GM18517 (cell line): ENCODE data around the gene BMS1.
"Not testable (repeated sequence)": the region's sequence is repeated elsewhere in the genome, so short reads cannot be mapped to it uniquely, and the experiment has no call there.

Source experiments
- ATAC-seq: cut with Tn5 transposase; IDR thresholded peaks from one replicate; pipeline ENCODE4 v1.9.1; 2021; ENCODE audit warnings: mild to moderate bottlenecking, moderate library complexity; ENCODE audit not compliant: unreplicated experiment

The BMS1 gene

DNA sequence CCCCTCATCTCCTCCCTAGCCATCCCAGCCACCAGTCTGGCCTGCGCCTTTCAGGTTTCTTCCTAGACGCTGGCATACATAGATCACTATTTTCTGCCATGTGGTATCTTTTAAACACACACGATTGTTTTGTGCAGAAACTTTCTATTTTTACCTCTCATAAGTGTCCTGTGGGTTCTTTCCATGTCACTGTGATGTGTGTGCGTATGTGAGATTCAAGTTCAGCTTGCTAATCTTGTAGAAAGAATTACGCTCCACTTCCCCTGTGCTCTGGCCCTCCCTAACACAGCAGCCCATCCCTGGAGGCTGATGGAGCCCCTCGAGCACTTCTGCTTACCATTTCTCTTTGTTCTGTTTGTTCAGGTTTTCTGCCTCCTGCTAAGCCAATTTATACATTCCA is 80.2 kb downstream of the BMS1 start:
- not testable (repeated sequence) for ATAC-seq

DNA sequence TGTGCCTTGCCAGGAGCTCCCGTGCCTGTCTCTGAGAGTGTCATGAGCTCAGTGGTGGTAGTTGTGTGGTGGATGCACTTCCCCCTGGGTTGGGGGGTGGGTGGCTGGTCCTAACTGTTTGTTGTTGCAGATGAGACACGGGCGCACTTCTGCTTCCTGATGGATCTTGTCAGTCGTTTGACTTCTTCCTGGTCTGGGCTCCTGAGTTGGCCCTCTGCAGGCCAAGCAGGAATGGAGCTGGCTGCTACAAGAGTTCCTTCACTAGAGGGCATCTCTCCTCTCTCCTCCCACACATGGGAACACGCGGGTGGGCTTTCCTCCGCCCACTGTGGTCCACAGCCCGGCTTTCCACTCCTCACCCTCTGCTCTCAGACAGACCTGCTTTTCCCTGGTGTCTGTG is 82.0 kb downstream of the BMS1 start:
- no peak for ATAC-seq

DNA sequence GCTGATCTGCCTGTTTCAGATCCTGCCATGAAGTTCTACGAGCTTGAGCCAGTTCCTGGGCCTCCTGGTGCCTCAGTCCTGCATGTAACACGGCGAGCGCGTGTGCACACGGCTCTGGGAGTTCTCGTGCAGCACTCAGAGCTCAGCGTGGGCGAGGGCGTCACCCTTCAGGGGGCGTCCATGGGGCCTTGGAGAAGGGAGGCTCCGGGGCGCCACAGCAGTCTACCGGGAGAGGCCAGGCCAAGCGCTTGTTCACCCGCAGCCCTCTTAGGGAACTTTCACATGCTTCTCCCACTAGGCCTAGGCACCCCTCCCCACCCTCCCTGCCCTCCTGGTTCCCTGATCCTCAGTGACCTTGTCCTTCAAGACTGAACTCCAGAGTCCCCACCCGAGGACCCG is 83.1 kb downstream of the BMS1 start:
- ATAC-seq: no peak

DNA sequence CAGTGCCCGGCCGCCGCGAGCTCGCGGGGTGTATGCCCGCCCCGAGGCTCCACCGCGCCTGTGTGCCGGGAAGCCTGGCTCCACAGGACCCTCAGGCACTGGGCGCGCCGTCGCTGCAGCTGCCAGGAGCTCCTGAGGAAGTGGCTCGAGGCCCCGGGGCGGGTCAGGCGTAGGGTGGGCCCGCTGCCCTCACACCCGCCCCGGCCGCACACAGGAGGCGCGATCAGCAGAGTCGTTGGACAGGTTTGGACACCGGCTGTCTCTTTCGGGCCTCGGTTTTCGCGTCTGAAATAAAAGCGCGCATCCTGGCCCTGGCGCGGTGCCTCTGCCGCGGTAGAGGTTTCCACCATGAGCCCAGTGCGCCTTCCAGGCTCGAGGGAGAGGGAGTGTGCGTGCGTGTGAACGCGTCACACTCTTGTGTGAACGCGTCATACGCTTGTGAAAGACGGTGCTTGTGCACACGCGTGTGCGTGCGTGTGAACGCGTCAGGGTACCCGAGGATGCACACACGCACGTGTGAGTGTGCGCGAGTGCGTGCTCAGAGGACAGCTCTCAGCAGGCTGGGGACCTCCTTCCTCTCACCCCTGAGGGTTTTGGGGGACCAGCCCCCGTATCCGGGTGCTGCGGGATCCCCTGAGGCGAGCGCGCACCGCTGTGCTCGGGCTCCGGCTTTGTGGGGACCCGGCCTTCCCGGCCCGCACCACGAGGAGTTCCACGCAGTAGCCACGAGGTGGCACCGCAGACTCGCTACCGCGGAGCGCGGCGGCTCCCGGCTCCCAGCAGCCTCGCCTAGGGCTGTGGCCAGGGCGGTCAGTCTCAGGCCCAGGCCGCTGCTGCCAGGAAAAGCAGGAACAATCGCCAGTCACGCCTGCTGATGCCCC is 83.8 kb downstream of the BMS1 start:
- ATAC-seq: no peak

DNA sequence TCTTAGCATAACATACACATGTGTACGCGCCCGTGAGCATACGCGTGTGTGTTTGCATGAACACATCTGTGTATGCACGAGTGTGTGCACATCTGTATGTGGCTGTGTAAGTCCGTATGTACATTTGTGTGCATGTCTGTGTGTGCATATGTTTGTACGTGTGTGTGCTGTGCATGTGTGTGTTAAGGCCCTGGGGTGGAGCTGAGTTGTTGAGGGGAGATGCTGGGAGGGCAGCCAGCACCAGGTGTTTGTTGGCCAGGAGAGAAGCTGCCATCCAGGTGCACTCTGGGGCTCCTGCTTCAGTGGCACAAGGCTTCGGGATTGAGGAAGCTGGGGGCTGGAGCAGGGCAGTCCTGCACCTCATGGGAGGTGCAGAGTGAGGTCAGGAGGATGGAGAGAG is 85.0 kb downstream of the BMS1 start:
- ATAC-seq: no peak

DNA sequence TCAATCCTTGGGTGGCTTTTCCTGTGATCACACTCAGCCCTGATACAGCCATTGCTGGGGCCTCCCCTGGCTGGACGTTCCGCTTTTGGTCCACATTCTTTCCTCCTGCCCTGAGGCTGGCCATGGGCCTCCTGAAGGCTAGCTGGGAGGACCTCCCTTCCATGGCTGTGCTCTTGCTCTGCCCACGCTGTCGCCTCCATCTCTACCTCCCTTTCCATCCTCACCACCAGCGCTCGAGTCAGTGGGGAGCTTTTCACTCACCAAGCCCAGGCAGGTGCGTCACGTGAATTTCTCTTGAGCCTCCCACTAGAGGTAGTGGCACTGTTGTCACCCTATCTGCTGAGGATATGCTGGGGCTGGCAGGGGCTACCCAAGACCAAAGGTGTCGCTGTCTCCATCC is 85.9 kb downstream of the BMS1 start:
- ATAC-seq: no peak

DNA sequence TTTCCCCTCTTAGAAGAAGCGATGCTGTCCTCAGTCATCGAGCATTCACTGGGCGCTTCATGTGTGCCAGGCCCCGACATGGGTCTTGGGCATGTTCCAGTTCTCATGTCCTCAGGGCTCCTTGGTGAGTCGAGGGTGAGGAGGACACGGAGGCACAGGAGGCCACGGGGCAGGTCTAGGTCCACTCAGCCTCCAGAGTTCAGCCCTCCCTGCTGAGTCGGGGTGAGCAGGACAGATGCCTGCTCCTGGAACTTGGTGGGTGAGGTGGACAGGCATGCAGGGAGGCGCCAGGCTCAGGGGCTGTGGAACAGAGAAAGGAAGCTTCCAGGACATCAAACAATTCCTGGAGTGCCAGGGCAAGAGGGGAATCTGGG is 87.4 kb downstream of the BMS1 start:
- no peak for ATAC-seq

DNA sequence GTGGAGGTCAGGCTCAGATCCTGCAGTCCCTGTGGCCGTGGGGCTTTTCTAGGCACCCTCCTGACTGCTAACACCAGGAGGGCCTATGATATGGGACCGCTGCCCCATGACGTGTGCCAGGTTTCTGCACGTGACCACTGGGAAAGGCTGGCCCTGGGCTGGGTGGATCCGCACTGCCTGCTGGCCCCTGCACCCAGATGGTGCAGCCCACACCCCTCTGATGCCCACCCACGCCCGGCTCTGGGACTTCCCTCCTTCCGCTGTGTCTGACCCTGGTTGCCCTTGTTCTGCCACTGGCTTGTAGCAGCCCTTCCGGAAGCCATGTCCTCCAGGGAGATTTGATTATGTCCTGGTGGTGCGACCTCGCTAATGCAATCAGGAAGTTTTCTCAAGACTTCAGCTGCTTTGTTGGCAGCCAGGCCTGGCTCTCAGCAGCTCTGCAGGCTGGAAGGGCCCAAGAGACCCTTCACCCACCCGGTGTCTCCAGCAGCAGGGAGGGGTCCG is 88.6 kb downstream of the BMS1 start:
- ATAC-seq: not testable (repeated sequence)

DNA sequence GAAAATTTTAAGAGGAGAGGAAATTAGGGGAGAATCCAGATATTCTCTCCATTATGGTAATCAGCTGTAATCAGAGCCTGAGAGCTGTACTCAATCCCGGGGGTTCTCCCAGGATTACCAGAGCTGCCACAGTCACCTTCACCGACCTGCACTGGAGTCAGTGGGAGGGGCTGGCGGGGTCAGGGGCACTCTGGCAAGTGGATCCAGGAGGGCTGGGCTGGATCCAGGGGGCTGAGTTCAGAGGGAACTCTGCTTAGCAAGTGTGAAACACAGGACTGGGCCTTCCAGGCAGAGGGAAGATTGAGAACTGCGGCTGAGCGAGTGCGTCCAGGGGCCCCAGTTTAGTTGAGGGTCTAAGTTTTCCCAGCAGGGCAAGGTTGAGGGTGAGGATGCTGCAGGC is 89.2 kb downstream of the BMS1 start:
- ATAC-seq: no peak

DNA sequence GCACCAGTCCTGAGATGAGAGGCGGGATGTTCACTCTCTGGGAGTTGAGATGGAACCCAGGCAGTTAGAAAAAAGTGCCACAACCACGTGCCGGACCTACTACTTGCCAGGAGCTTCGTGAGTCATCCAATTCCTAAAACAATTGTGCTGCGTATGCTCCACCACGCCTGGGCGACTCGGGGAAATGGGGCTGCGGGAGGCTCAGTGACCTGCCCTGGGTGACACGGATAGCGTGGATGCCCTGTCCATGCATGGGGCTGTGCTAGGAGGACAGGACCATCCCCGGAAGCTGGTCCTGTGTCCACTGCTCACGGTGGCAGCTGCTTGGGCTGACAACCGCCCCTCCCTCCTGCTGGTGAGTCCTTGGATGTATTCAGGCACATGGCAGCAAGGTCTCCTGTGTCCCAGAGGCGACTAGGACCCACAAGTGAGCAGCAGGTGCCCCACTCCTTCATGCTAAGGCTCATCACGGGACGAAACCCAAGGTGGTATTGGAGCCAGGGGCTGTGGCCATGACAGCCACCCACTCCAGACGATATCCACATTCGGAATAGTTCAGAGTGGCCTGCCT is 90.4 kb downstream of the BMS1 start:
- no peak for ATAC-seq

DNA sequence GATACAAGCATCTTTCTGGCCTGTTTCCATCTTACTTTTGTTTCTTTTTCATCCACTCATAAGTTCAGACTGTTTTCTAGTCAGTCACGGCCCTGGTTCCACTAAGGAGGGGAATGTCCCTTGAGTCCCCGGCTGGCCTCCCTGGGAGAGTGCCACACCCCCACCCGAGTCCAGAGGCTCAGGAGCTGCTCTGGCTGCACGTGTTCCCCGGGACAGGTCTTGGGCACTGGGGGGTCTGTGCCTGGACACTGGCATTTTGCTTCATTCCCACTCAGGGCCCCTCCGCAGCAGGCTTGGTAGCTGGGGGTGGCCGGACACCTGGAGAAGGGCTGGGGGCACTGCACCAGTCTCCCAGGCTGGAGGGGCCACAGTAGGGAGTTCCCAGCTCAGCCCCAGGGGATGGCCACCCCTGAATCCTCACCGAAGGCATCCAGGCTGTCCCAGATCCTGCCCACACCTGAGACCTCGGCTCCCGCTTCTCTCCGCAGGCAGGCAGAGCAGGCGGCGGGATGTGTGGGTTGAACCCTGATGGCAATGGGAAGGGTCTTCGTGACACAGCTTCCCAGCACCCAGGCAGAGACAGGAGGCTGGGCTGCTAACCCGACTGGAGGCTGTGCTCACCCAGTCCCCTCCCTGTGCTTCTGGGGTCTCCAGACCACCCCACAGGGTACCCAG is 92.3 kb downstream of the BMS1 start:
- ATAC-seq: no peak

DNA sequence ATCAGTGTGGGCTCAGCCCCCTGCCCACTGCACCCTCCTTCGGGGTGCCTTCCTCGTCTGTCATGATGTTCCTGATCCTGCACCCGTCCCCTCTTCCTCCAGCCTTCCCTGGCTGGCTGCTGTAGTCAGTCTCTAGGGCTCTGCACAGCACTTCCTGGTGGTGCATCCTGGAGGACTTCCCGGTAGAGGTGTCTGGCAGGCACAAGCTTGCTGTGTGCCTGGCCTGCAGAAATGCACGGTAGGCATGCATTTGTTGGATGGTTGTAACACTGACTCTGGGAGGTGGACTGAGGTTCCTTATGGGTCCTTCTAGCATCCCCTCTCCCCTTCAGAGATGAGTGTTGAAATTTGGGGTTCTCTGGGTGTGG is 92.8 kb downstream of the BMS1 start:
- ATAC-seq: no peak

DNA sequence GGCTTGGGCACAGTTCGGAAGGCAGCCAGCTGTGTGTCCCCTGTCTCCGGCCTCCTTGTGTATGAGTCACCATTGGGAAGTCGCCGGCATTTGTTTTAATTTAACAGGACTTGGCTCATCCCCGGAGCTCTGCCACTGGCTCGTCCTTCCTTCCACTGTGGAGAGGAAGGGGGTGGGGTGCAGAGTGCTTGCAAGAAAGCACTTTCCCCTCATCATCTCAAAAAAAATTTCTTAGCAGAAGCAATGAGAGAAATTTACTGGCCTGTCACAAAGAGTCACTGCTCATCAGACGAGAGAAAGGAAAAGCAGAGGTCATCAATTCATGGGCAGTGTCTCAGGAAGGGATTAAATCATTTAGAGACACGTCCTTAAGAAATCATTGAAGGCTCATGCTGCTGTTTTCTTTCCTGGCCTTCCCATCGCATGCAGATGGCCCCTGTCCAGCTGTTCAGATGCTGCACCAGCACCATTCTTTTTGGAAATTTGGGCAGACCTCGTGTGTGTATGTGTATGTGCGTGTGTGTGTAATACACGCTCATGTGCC is 93.3 kb downstream of the BMS1 start:
- no peak for ATAC-seq

DNA sequence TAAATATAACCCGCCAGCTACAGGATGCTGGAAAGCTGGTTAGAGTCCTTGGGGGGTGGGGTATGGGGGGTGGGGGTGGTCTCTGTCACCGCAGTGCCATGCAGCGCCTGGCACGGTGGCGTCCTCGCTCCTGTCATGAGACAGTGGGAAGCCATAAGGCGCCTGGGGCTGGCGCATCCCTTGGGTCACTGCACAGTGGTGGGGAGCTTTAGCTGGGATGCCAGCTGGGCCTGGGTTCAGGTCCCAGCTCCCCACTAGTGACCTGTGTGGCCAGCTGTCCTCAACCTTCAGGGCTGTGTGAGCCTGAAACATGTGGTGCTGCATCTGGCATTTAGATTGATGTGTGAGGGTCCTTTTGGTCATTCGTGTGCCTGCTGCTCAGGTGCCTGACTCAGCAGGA is 93.9 kb downstream of the BMS1 start:
- no peak for ATAC-seq

DNA sequence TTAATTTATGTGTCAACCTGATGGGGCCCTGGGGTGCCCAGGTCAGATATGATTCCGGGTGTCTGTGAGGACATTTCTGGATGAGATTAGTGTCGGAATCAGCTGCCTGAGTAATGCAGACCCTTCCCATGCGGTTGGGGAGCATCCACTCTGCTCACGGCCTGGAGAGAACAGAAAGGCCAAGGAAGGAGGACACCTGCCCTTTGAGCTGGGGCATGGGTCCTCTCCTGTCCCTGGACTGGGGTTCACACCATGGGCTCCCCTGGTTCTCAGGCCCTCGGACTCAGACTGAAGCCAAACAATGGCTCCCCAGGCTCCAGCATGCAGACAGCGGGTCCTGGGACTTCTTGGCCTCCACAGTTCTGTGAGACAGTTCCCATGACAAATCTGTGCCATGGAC is 94.3 kb downstream of the BMS1 start:
- no peak for ATAC-seq

DNA sequence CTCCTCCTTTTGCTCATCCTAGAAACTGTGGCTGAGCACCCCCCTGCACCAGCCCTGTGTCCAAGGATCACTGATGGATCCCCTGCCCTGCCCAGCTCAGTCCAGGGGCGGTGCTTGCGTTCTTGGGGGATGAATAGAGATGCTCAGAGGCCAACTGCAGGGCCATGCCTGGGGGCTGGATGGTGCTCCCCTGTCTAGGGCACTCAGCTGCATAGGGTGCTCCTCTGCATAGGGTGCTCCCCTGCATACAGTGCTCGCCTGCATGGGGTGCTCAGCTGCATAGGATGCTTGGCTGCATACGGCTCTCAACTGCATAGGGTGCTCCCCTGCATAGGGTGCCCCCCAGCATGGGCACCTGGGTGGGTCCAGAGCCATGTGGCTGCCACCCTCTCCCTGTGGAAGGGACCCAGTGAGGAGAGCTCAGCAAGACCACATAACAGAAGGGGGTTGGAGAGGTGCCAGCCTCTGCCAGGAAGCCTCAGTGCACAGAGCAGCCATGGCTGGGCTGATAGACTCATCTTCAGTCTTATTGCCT is 95.0 kb downstream of the BMS1 start:
- ATAC-seq: no peak

DNA sequence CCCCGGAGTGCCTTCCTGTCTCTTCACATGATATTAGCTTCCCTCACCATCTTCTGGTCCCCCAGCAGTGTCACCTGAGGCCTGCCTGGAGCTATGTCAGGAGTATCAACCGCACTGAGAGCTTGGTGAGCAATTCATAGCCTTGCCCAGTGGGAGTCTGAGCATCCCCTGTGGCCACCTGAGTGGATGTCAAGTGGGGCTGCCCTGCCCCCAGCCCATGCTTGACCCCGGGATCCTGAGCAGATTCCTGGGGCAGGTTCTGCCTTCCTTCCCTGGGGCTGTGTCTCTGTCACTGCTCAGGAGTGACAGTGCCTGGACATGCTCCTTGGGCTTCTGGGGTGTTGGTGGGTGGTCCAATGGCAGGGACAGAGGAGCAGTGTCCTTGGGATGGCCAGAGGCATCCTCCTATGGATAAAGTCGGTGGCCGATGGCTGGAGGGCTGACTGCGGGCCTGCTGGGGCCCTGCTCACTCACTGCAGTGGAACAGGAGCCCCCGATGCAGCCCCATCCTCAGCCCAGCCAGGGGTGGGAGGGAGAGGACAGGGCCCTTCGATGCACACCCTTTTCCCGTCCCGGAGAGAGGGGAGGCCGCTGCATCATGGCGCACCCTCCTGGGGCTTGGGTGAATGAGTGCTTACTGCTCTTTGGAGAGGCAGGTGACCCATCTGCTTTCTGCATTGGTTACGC is 95.7 kb downstream of the BMS1 start:
- no peak for ATAC-seq

DNA sequence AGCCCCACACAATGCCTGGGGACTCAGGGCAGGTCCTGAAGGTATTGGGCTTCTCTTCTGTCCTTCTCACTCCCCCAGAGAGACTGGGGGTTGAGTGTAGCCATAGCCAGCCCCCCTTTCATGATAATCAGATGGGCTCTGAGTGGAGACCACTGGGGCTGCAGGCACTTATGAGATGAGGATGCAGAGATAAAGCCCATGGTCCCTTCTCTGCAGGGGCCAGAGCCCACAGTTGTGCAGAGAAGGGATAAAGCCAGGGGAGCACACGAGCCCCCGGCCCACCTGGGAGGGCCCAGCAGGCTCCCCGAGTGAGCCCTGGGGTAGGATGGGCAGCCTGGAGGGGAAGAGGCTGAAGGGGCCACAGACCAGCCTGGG is 96.2 kb downstream of the BMS1 start:
- no peak for ATAC-seq

DNA sequence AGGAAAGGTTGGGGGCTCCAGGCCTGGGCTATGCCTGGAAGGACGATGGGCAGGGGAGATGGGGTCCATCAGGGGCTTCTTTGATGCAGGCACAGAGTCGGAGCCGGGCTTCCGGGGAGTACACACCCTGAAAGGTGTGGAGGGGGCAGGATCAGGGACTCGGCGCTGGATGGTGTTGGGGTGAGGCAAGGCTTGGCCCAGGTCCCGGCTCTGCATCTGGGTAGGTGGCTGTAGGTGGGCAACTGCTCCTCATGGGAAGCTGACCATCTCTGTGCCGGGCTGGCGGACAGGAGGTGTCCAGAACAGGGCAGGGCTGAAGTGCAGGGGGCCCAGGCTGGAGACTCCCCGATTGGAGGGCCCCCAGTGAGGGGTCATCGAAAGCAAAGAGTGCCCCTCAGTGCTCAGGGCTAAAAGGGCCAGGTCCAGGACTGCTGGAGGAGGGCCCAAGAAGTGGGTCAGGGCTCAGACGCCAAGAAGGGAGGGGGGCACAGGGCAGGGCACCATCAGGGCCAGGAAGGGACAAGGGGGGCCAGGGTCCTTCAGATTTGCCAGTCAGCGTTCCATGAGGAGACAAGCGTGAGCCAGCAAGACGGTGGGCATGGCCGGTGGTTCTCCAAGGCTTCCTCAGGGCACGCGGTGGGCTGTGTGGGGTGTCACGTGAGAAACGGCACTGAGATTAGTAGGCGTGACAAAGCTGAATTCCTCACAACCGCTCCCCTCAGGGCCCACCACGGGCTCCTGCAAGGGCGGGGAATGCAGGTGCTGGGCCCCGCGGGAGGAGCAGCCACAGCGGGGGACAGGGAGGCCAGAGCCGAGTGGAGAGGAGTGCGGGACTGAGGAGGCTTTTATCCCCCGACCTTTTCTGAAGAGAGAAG is 97.0 kb downstream of the BMS1 start:
- ATAC-seq: no peak

DNA sequence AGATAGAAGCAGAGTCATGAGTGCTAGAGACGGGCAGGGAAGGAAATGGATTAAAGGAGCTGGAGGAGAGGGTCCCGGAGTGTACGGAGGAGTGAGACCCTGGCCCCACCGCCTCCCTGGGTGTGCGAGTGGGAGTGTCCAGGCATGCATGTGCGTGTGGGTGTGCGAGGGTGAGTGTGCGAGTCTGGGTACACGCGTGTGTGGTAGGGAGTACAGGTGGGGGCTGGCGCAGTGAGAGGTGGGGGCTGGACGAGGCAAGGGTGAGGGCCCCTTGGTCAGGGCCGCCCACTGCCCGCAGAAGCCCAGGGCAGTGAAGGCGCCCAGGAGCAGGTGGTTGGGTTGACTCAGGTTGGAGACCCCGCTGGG is 97.6 kb downstream of the BMS1 start:
- no peak for ATAC-seq
